Measurements from ENCODE around the gene SLC4A1. TPM values are rescaled to one million over a fixed set of nuclear protein-coding genes. Genes with fewer than 3 reads are reported as not detected.
A peak's percentile ranks its signal among the peaks of the same experiment; 100 is the strongest.

Gene SLC4A1
- total and polyA plus RNA-seq, 11 donors, result 0.03 to 3.3 (median 0.50) TPM; not detected in 2

- intact Hi-C loops (cut with DNase I), result loop anchor here in 5 of 10 donors (1.0 to 10.0 kb wide), 5 partner anchors 18 to 286 kb away; partner anchors contain the start of genes SLC25A39 (in 2 of the 5) and GPATCH8 (in 1 of the 5)
- ATAC-seq (peak; percentile 68 to 81 (median 73)), DNase-seq (peak; percentile 90 to 95 (median 92))
- Histone ChIP-seq H3K4me3 (peak overlapping the region; percentile 76 to 100 (median 96)), H3K36me3 (peaks cover 5 to 38% (median 35%) of the 10 kb centered on the region in 9 donors), H3K27me3 (no peaks in the 10 kb centered on the region), H3K4me1 (peaks cover 4 to 44% (median 37%) of the 10 kb centered on the region in 12 donors), H3K27ac (peak overlapping the region; percentile 97 to 100 (median 100)), H3K9me3 (no peaks in the 10 kb centered on the region)
- WGBS, 4 donors, result 0 to 1% (median 0%) methylated on average over 18 to 87 of the region's 89 CpGs
- TF ChIP-seq POLR2A (IDR thresholded peaks at IDR 0.05), result peak in 1 of 2 donors; percentile 62
- peak; percentile 57 to 88 (median 71) for TF ChIP-seq CTCF (IDR thresholded peaks at IDR 0.05)
Observed at GRCh38 chr17:44218344-44219107, 49.4 kb downstream of the SLC4A1 start.

GRCh38 chr17:44217738-44218343 is 50.1 kb downstream of the SLC4A1 start:
- H3K4me3 ChIP-seq, result peak overlapping the region; percentile 8 to 100 (median 96)
- H3K36me3 ChIP-seq, result peaks cover 5 to 45% (median 39%) of the 10 kb centered on the region in 9 donors
- no peak for TF ChIP-seq CTCF (IDR thresholded peaks at IDR 0.05)
- TF ChIP-seq POLR2A (IDR thresholded peaks at IDR 0.05), result no peak
- peak overlapping the region in 11 of 12 donors; percentile 97 to 100 (median 100) for H3K27ac ChIP-seq
- H3K4me1 ChIP-seq, result peaks cover 4 to 37% (median 30%) of the 10 kb centered on the region in 12 donors
- H3K27me3 ChIP-seq, result no peaks in the 10 kb centered on the region
- no peaks in the 10 kb centered on the region for H3K9me3 ChIP-seq
- ATAC-seq, result no peak
- DNase-seq, result peak in 2 of 5 donors; percentile 43 to 51
- WGBS, 4 donors, result 7 to 13% (median 8%) methylated on average over 9 to 10 of the region's 10 CpGs
- intact Hi-C loops (cut with DNase I), result loop anchor here in 6 of 10 donors (1.0 to 10.0 kb wide), 5 partner anchors 18 to 287 kb away; partner anchors contain the start of genes SLC25A39 (in 3 of the 6) and GPATCH8 (in 1 of the 6)

GRCh38 chr17:44216694-44217093 is 51.2 kb downstream of the SLC4A1 start:
- 62 to 73% (median 67%) methylated on average over 5 of the region's 5 CpGs for WGBS, 4 donors
- peaks cover 5 to 53% (median 45%) of the 10 kb centered on the region in 9 donors for H3K36me3 ChIP-seq

More at GRCh38 chr17:44216694-44217093, 51.2 kb downstream of the SLC4A1 start:
- ATAC-seq, result no peak
- Histone ChIP-seq H3K4me1 (peaks cover 4 to 28% (median 23%) of the 10 kb centered on the region in 12 donors), H3K9me3 (no peaks in the 10 kb centered on the region), H3K27ac (peak overlapping the region in 1 of 12 donors; percentile 99), H3K4me3 (peak overlapping the region in 1 of 12 donors; percentile 82), H3K27me3 (no peaks in the 10 kb centered on the region)
- intact Hi-C loops (cut with DNase I), result loop anchor here in 2 of 10 donors (2.0 to 10.0 kb wide), 3 partner anchors 56 to 288 kb away; partner anchors contain the start of genes GPATCH8 (in 1 of the 2) and SLC25A39 (in 1 of the 2)
- no peak for TF ChIP-seq POLR2A (IDR thresholded peaks at IDR 0.05)
- TF ChIP-seq CTCF (IDR thresholded peaks at IDR 0.05), result no peak
- no peak for DNase-seq

Measured in heart left ventricle (tissue), 16 donors.